NK-92 treated with Interleukin-12 subunit alpha and Interleukin-12 subunit beta, amount 100 ng/mL, for 24 hours (cell line): ENCODE data around the gene CADPS.

Source experiments
- DNase-seq: peaks from one replicate; lab custom pipeline; 2025; lab: John Stamatoyannopoulos, UW

CADPS gene

GRCh38 chr3:62373215-62373614, 502.0 kb downstream of the CADPS start, which contains the start of gene FEZF2:
TSS of gene FEZF2 (minus strand) at chr3:62373550. CDS start at chr3:62372868, 682 bp downstream.
- no peak for DNase-seq

DNA sequence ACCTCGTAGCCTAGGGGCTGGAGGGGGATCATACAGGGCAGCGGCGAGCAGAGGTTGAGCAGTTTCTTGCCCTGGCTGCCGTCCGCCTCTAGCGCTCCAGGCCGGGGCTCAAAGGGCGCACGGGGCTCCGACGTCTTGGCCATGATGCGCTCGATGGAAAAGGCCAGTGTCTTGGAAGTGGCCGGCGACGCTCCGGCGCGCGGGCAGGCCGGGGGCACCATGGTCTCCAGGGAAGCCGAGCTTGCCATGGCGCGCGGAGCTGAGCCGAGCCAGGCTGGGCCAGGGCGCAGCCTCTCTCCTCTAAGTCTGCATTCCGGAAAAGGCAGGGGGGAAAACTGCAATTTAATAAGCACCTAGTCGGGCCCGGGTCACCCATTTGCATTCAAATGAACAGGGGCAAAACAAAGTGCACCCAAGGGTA, 502.6 kb downstream of the CADPS start:
- no peak for DNase-seq

DNA sequence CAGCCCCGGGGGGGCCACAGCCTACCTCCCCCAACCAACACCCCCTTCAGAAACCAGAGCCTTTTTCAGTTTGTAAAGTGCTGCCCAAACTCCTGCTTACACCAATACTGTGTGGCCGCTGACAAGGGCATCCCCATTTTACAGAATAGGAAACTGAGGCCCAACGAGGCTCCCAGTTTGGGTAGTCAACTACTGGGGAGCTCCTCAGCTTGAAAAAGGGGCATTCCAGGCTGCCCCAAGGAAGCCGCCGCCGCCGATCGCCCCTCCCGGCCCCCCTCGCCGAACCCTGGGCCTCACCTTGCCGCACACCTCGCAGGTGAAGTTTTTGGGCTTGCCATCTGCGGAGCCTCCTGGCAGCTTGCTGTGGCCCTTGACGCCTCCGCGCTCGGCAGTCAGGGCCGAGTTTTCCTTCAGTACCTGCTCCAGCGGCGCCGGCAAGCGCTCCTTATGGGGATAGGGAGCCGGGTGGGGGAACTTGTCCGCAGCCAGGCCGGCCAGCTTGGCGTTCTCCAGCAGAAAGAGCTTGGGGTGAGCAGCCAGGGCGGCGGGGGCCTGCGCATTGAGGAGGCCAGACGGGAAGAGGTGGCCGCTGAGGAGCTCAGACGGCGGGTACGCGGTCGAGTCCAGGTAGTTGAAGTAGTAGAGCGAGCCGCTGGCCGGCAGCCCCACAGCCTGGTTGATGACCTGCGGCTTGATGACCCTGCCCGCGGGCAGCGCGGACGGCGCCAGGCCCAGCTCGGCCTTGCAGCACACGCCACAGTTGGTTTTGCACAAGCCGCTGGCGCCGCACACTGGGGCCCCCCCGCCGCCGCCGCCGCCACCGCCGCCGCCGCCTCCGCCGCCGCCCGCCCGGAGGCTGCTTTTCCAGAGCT, 503.3 kb downstream of the CADPS start:
- DNase-seq = no peak

DNA sequence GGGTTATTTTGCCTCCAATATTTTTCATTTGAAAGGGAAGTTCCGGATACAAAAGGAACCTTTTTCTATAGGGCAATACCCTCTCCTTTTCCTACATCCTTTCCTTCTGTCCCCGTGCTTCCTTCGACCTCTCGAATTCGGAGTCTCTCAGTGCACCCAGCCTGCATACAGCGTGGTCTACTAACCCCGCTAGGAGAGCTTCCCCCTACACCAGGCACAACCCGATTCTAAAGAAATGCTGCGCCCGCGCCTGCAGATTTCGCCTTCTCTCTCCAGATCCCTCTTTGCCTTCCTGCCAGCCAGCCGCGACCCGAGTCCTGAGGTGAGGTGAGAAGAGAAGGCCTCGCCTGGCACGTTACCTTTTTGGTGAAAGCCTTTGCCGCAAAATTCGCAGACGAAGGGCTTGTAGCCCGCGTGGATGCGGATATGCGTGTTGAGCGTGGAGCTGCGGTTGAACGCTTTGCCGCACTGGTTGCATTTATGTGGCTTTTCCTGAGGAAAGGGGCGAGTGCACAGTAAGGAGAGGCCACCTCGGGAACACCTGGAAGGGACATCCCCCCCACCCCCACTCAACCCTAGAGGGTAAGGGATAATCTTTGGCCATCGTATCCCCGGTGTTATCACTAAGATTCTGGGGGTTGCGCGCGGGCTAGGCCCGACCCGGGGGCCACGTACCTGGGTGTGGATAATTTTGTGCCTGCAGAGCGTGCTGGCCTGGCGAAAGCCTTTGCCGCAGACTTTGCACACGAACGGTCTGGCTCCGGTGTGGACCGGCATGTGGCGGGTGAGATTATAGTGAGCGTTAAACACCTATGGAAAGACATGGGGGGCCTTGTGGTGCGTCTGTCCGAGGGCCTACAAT, 504.1 kb downstream of the CADPS start:
- DNase-seq = no peak

- no peak for DNase-seq
Measured at GRCh38 chr3:62370112-62370857, 504.9 kb downstream of the CADPS start.

GRCh38 chr3:62369476-62369743, 505.8 kb downstream of the CADPS start:
- DNase-seq = no peak

- DNase-seq = no peak
Measured at GRCh38 chr3:62368705-62369475, 506.3 kb downstream of the CADPS start.

GRCh38 chr3:62368290-62368704, 506.9 kb downstream of the CADPS start:
- no peak for DNase-seq

DNA sequence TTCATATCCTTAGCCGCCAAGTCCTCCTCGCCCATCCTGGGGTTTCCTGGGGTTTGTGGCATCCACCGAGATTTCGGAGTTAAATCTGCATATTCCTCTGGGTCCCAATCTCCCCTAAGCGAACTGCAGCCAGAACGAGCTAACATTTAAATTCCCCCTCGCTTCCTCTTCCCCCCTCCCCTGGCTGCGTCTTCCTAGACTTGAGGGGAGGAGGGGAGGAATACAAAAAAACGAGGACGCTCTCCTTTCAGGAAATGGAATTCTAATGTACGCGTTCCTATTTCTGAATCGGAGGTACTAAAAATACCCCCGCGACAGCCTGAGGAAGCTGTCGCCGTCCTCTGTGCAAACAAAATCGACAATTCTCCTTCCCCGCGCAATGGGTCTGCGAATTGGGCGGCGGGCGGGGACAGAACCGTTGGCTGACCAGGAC, 507.4 kb downstream of the CADPS start:
- no peak for DNase-seq

- DNase-seq = no peak
Measured at GRCh38 chr3:62366126-62366484, 509.1 kb downstream of the CADPS start.

DNA sequence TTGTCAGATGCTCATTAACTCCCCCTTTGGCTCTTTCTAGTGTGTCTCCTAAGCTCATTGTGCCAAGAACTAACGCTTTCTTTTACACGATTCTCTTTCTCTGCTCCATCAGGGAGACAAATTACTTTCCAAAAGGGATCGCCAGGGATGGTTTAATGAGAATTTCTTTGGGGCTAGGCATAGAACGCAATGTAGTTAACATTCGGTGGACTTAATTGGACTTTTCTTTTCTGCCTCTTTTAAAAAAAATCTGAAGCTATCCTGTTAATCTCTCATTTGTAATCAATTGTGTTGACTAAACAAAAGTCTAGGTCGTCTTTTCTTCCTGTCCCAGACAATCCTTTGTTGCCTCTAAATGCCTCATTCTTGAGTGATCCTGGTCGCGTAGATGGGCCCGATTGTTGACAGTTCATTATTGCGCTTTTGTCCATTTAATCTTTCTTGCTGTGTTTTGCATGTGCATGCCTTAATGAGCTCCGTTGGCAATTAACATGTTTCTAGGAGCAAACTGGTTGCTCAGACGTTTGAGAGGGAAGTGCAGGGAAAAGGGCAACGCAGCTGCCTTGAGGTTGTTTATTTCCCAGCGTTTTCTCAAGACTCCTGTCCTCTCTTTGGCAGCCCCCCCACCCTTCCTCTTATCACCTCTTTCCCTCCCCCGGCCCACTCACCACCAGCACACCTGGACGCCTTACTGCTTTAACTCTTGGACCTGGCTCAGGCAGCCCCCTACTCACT, 509.7 kb downstream of the CADPS start:
- no peak for DNase-seq

DNA sequence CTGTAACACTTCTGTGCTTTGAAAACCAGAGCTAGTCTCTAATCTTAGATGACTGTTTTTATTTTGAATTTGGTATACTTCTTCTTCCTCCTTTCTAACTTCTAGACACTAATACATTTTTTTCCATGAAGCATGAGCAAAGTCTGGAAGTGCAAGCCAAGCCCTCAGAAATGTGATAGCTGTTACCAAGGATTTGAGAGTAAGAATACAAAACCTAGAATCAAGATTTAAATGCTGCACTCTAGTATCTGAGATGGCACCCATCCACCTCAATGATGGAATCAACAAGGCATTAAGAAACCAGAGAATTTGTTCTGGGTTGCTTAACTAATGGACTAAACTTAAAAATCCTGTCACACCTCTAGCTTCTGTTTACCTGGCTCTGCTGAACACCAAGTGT, 511.0 kb downstream of the CADPS start:
- no peak for DNase-seq

DNA sequence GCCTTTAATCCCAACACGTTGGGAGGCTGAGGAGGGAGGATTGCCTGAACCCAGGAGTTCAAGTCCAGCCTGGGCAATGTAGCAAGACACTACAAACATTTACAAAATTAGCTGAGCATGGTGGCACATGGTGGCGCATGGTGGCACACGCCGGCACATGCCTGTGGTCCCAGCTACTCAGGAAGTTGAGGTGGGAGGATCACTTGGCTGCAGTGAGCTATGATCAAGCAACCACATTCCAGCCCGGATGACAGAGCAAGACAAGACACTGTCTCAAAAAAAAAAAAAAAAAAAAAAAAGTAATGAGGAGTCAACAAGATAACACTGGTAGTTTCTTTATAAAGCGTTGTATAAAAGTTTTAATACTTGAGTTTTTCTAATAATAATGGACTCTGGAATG, 511.9 kb downstream of the CADPS start:
- DNase-seq = no peak

DNA sequence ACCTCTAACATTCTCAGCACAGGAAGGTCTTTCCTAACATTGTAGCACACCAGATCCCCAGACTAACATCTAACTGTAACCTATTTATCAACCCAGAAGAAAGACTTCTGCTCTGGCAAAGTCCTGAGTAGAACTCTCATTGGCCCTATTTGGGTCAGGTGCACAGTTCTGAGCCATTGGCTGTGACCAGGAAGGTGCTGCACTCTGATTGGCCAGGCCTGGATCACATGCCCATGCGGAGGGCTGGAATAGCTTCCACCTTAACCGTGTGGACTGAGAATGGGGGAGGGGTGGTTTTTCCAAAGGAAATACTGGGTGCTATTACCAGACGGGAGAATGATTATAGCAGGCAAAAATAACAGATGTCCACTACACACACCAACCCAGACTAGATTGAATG, 513.4 kb downstream of the CADPS start:
- no peak for DNase-seq

- DNase-seq = no peak
Measured at GRCh38 chr3:62361261-62361660, 514.0 kb downstream of the CADPS start.

- no peak for DNase-seq
Measured at GRCh38 chr3:62359531-62359930, 515.7 kb downstream of the CADPS start.

- DNase-seq = no peak
Measured at GRCh38 chr3:62356356-62356755, 518.9 kb downstream of the CADPS start.

DNA sequence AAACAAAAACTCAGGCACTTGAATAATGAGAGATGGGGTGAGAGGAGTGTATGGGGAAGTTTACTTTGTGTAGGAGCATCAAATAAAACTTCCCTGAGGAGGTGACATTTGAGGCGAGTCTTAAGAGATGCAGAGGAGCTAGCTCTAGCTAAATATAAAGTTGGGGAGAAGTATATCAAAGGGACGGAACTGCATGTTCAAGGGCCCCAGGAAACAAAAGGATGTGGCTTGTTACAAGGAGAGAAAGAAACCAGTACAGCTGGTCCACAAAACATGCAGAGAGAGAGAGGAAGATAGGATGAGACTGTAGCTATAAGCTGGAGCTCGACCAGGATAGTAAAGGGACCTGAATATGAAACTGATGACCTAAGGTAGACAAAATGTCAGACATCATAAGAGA, 519.5 kb downstream of the CADPS start:
- DNase-seq = no peak
